SK-N-SH (cell line): Measurements from ENCODE around the gene WWOX.

Source experiments
- ELF1 ChIP-seq: IDR thresholded peaks from 2 replicates; pipeline ENCODE4 v1.4.0; 2012
- MAX ChIP-seq: IDR thresholded peaks from 2 replicates; pipeline ENCODE4 v1.4.0; 2012; ENCODE audit warnings: low read depth
- MXI1 ChIP-seq: IDR thresholded peaks from 2 replicates; pipeline ENCODE4 v1.6.1; 2012; ENCODE audit warnings: mild to moderate bottlenecking, low read depth, low read length, improper control_type of control experiment
- TF ChIP-seq, protein P1 (sequence below): fragments of 200-600 bp; sonication (generic); IDR thresholded peaks from 2 replicates; pipeline ENCODE4 v1.6.1; 2017; ENCODE audit warnings: antibody characterized with exemption, mild to moderate bottlenecking, moderate library complexity

DNA sequence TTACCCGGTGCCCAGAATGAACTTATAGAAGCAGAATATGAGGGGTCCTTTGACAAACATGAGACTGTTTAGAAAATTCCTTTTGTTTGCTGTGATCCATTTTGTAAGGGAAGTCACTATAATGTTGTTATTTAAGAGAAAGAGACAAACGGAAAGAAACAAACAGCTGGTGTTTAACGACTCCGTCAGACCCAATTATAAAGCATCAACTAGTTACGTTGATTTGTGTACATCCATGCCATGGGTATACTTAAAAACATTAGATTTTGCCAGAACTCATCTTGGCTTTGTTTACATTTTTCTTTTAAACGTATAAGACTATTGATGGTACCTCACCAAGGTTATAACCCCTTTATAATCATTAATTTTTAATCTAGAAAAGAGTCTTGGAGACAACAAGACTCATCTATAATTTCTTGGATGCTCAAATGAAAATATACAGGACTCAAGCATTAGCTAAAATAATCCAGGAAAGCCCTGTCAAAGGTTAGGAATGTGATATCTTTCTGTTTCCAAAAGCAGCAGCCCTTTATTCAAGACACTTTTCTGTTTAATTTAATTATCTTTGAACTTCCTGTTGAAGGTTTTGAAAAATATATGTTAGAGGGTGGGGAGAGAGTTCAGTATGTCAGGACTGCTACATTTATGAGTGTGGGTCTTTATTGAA lies 331.7 kb downstream of the WWOX start:
- TF ChIP-seq ELF1 (no peak), MAX (no peak), MXI1 (no peak)
- TF ChIP-seq, protein P1, sequence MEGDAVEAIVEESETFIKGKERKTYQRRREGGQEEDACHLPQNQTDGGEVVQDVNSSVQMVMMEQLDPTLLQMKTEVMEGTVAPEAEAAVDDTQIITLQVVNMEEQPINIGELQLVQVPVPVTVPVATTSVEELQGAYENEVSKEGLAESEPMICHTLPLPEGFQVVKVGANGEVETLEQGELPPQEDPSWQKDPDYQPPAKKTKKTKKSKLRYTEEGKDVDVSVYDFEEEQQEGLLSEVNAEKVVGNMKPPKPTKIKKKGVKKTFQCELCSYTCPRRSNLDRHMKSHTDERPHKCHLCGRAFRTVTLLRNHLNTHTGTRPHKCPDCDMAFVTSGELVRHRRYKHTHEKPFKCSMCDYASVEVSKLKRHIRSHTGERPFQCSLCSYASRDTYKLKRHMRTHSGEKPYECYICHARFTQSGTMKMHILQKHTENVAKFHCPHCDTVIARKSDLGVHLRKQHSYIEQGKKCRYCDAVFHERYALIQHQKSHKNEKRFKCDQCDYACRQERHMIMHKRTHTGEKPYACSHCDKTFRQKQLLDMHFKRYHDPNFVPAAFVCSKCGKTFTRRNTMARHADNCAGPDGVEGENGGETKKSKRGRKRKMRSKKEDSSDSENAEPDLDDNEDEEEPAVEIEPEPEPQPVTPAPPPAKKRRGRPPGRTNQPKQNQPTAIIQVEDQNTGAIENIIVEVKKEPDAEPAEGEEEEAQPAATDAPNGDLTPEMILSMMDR = no peak
